Measurements from ENCODE around the gene WFDC2.

GRCh38 chr20:45420125-45420524 is 49.4 kb upstream of the WFDC2 start:
- TF ChIP-seq, protein P1, sequence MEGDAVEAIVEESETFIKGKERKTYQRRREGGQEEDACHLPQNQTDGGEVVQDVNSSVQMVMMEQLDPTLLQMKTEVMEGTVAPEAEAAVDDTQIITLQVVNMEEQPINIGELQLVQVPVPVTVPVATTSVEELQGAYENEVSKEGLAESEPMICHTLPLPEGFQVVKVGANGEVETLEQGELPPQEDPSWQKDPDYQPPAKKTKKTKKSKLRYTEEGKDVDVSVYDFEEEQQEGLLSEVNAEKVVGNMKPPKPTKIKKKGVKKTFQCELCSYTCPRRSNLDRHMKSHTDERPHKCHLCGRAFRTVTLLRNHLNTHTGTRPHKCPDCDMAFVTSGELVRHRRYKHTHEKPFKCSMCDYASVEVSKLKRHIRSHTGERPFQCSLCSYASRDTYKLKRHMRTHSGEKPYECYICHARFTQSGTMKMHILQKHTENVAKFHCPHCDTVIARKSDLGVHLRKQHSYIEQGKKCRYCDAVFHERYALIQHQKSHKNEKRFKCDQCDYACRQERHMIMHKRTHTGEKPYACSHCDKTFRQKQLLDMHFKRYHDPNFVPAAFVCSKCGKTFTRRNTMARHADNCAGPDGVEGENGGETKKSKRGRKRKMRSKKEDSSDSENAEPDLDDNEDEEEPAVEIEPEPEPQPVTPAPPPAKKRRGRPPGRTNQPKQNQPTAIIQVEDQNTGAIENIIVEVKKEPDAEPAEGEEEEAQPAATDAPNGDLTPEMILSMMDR (conservative IDR thresholded peaks at IDR 0.05; ENCODE audit: low read depth, low read length), result no peak
- TF ChIP-seq POLR2A (IDR thresholded peaks at IDR 0.05; ENCODE audit: low read depth, low read length), result no peak
- TF ChIP-seq CHD1 (IDR thresholded peaks at IDR 0.05; ENCODE audit: low read depth, low read length), result no peak
- no peak for TF ChIP-seq RCOR1 (IDR thresholded peaks at IDR 0.05; ENCODE audit: insufficient replicate concordance, low read length)
- TF ChIP-seq NFE2L2 (IDR thresholded peaks at IDR 0.05; ENCODE audit: low read depth, low read length), result no peak
- TF ChIP-seq BHLHE40 (IDR thresholded peaks at IDR 0.05; ENCODE audit: low read depth, low read length), result no peak

Measured in IMR-90 (cell line).